Neural crest cell (in vitro differentiated cells): Measurements from ENCODE around the gene ERVK3-1. TPM values are rescaled to one million over a fixed set of nuclear protein-coding genes. Genes with fewer than 3 reads are reported as not detected.

Source experiments
- DNase-seq: peaks from one replicate; pipeline ENCODE4 v3.0.0; 2021; ENCODE audit warnings: low read depth, mixed read lengths, low spot score
- H3K27ac Mint-ChIP-seq: one replicate; pipeline ENCODE4 v1.8.0; 2021; ENCODE audit warnings: mild to moderate bottlenecking, mixed read lengths; ENCODE audit not compliant: unreplicated experiment
- H3K27me3 Mint-ChIP-seq: 2 replicates; pipeline ENCODE4 v1.8.0; 2021; ENCODE audit warnings: low read depth, mild to moderate bottlenecking, mixed read lengths
- H3K36me3 Mint-ChIP-seq: 2 replicates; pipeline ENCODE4 v1.8.0; 2021; ENCODE audit warnings: low read depth, mild to moderate bottlenecking, mixed read lengths
- H3K4me1 Mint-ChIP-seq: 2 replicates; pipeline ENCODE4 v1.8.0; 2021; ENCODE audit warnings: mixed read lengths
- H3K4me3 Mint-ChIP-seq: one replicate; pipeline ENCODE4 v1.8.0; 2021; ENCODE audit warnings: mild to moderate bottlenecking, mixed read lengths
- H3K9me3 Mint-ChIP-seq: 2 replicates; pipeline ENCODE4 v1.8.0; 2021; ENCODE audit warnings: mixed read lengths
- microRNA-seq: library from miRNA; unstranded; fragments of <30 nt; microRNA quantifications from one replicate; pipeline ENCODE4, GENCODE V29; 2020
- total RNA-seq: library from RNA; stranded (reverse); gene quantifications from 2 replicates; pipeline ENCODE4 v1.2.1, GENCODE V29; 2021
- TF ChIP-seq, protein P1 (sequence below): fragments of 200-600 bp; sonication (generic); conservative IDR thresholded peaks from 2 replicates; pipeline ENCODE4 v1.5.0; 2021; ENCODE audit warnings: antibody characterized with exemption, mild to moderate bottlenecking

Gene ERVK3-1
- total RNA-seq, 1 donor from 2014 or later = 47.6 TPM

DNA sequence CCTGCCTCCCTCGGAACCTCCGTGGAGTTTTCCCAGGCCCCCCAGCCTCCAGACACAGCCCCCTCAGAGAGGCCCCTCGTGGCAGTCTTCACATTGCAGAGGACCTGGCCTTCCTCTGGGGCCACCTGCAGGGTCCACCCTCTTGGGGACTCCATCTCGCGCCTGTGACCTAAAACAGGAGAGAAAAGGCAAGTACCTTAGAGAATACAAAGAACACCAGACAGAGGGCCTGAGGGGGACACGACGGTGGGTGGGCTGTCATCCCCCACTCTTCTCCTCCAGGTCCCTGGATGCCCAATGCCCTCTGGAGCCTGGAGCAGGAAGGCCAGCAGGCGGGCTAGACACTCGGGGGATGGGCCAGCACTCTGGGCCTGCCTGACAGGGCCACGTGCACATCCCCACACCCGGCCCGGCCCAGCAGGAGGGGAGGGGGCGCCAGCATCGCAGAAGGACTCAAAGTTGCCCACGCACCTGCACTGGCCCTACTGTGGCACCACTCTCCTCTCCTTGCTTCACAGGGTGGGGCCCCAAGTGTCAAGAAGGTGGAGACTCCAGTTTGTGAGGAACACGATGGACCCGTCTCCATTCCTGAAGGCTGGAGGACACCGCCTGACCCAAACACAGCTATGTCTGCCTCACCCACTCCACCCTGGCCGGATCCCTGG is 52.4 kb downstream of the ERVK3-1 start:
- H3K27me3 Mint-ChIP-seq = peaks cover 2% of the 10 kb centered on the region
- peaks cover 15% of the 10 kb centered on the region for H3K4me1 Mint-ChIP-seq
- H3K36me3 Mint-ChIP-seq = no peaks in the 10 kb centered on the region
- no peak for DNase-seq
- H3K9me3 Mint-ChIP-seq = no peaks in the 10 kb centered on the region
- peak overlapping the region; percentile 74 for H3K4me3 Mint-ChIP-seq
- TF ChIP-seq, protein P1, sequence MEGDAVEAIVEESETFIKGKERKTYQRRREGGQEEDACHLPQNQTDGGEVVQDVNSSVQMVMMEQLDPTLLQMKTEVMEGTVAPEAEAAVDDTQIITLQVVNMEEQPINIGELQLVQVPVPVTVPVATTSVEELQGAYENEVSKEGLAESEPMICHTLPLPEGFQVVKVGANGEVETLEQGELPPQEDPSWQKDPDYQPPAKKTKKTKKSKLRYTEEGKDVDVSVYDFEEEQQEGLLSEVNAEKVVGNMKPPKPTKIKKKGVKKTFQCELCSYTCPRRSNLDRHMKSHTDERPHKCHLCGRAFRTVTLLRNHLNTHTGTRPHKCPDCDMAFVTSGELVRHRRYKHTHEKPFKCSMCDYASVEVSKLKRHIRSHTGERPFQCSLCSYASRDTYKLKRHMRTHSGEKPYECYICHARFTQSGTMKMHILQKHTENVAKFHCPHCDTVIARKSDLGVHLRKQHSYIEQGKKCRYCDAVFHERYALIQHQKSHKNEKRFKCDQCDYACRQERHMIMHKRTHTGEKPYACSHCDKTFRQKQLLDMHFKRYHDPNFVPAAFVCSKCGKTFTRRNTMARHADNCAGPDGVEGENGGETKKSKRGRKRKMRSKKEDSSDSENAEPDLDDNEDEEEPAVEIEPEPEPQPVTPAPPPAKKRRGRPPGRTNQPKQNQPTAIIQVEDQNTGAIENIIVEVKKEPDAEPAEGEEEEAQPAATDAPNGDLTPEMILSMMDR = no peak
- no peak overlapping the region for H3K27ac Mint-ChIP-seq

- Mint-ChIP-seq H3K4me1 (peaks cover 15% of the 10 kb centered on the region), H3K27ac (peak overlapping the region; percentile 99), H3K27me3 (peaks cover 2% of the 10 kb centered on the region), H3K36me3 (no peaks in the 10 kb centered on the region), H3K9me3 (no peaks in the 10 kb centered on the region), H3K4me3 (peak overlapping the region; percentile 98)
- TF ChIP-seq, protein P1 = no peak
- DNase-seq = no peak
Measured at GRCh38 chr19:58361900-58362271, 56.7 kb downstream of the ERVK3-1 start.

- no peaks in the 10 kb centered on the region for H3K9me3 Mint-ChIP-seq
- peak; percentile 93 for DNase-seq
Measured at GRCh38 chr19:58362272-58362994, 57.3 kb downstream of the ERVK3-1 start, which contains the start of gene ZNF497. Gene ZNF497 (minus strand): TSS chr19:58362751. CDS start chr19:58357635, 5,116 bp downstream.

DNA sequence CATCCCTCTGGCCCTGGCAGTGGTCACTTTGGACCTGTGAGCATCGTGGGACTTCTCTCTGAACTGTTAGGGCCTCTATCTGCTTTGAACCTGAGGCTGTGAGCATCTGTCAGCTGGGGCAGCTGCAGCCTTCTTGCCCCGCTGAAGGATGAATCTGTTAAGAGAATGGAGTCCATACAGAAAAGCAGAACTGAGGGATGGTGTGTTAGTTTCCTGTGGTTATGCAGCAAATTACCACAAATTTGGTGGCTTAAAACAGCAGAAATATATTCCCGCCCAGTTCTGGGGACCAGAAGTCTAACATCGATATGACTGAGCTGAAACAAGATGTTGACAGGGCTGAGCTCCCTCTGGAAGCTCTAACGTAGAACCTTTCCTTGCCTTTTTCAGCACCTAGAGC is 59.0 kb downstream of the ERVK3-1 start:
- TF ChIP-seq, protein P1 = no peak

More at GRCh38 chr19:58362272-58362994, 57.3 kb downstream of the ERVK3-1 start, which contains the start of gene ZNF497:
- Mint-ChIP-seq H3K27me3 (peaks cover 2% of the 10 kb centered on the region), H3K4me3 (peak within 1 kb of the TSS; percentile 98), H3K4me1 (peaks cover 15% of the 10 kb centered on the region), H3K27ac (peak within 1 kb of the TSS; percentile 99), H3K36me3 (no peaks in the 10 kb centered on the region)
- TF ChIP-seq, protein P1 = no peak

More for the DNA sequence above, 59.0 kb downstream of the ERVK3-1 start:
- Mint-ChIP-seq H3K9me3 (no peaks in the 10 kb centered on the region), H3K4me3 (peak overlapping the region; percentile 69), H3K4me1 (peaks cover 15% of the 10 kb centered on the region), H3K36me3 (no peaks in the 10 kb centered on the region), H3K27me3 (peaks cover 2% of the 10 kb centered on the region), H3K27ac (no peak overlapping the region)
- no peak for DNase-seq

Small RNAs within 50 kb of the gene (microRNA-seq; reads per million reads assigned to microRNA genes)
- gene MIR6806 = not detected

Other genes with a start within 250 kb of the ERVK3-1 start
- 6.0 and 6.3 TPM in 2 replicates for gene ZNF135, start 246.1 kb upstream of the ERVK3-1 start, total RNA-seq
- gene ZSCAN18, start 207.1 kb upstream of the ERVK3-1 start, total RNA-seq = 56.6 and 58.8 TPM in 2 replicates
- 13.0 and 14.0 TPM in 2 replicates for gene ZNF329, start 154.6 kb upstream of the ERVK3-1 start, total RNA-seq
- gene ZNF274, start 122.3 kb upstream of the ERVK3-1 start, total RNA-seq = 25.6 and 26.8 TPM in 2 replicates
- 47.4 and 56.1 TPM in 2 replicates for gene ZNF544, start 76.5 kb upstream of the ERVK3-1 start, total RNA-seq
- gene ZNF8, start 26.4 kb upstream of the ERVK3-1 start, total RNA-seq = 20.0 and 20.5 TPM in 2 replicates
- gene ZSCAN22, start 21.6 kb downstream of the ERVK3-1 start, total RNA-seq = 6.2 and 6.3 TPM in 2 replicates
- gene A1BG, start 48.1 kb downstream of the ERVK3-1 start, total RNA-seq = 17.6 and 17.8 TPM in 2 replicates
- 8.4 and 9.1 TPM in 2 replicates for gene ZNF497, start 57.4 kb downstream of the ERVK3-1 start, total RNA-seq
- 4.5 and 5.0 TPM in 2 replicates for gene ZNF837, start 75.7 kb downstream of the ERVK3-1 start, total RNA-seq
- gene RPS5, start 81.9 kb downstream of the ERVK3-1 start, total RNA-seq = 1,209 and 1,215 TPM in 2 replicates
- gene RNF225, start 90.3 kb downstream of the ERVK3-1 start, total RNA-seq = 1.5 and 1.6 TPM in 2 replicates
- gene ZNF584, start 103.3 kb downstream of the ERVK3-1 start, total RNA-seq = 28.4 and 31.1 TPM in 2 replicates
- gene ZNF132, start 134.8 kb downstream of the ERVK3-1 start, total RNA-seq = 0.28 and 0.52 TPM in 2 replicates
- gene ZNF324B, start 146.2 kb downstream of the ERVK3-1 start, total RNA-seq = 11.9 and 14.8 TPM in 2 replicates
- 17.5 and 18.8 TPM in 2 replicates for gene ZNF324, start 161.7 kb downstream of the ERVK3-1 start, total RNA-seq
- 16.5 and 18.6 TPM in 2 replicates for gene ZNF446, start 171.0 kb downstream of the ERVK3-1 start, total RNA-seq
- gene SLC27A5, start 206.6 kb downstream of the ERVK3-1 start, total RNA-seq = 16.2 and 17.5 TPM in 2 replicates
- gene ZBTB45, start 214.4 kb downstream of the ERVK3-1 start, total RNA-seq = 24.1 and 27.3 TPM in 2 replicates
- gene TRIM28, start 238.7 kb downstream of the ERVK3-1 start, total RNA-seq = 964 and 1,000 TPM in 2 replicates
- gene CHMP2A, start 249.7 kb downstream of the ERVK3-1 start, total RNA-seq = 61.6 and 64.6 TPM in 2 replicates